ENCODE measurements around the gene MAST4.

GRCh38 chr5:67160272-67160671 lies 564.1 kb downstream of the MAST4 start:
- TF ChIP-seq POLR2AphosphoS5 (IDR thresholded peaks at IDR 0.05; ENCODE audit: borderline replicate concordance, low read depth, low read length) (no peak), EZH2 (IDR thresholded peaks at IDR 0.05) (no peak)

All from SK-N-MC (cell line).